ENCODE data around the gene PEX19. TPM values are rescaled to one million over a fixed set of nuclear protein-coding genes. Genes with fewer than 3 reads are reported as not detected.

The PEX19 gene
- total and polyA plus RNA-seq, 2 donors: 20.7 to 29.0 TPM

- no peaks in the 10 kb centered on the region for H3K9me3 ChIP-seq (ENCODE audit: control insufficient read depth in 2 of 2, insufficient read depth in 1 of 2, low read length in 1 of 2)
- H3K4me3 ChIP-seq (ENCODE audit: low read length in 2 of 2): no peak overlapping the region
- DNase-seq (ENCODE audit: low read depth in 6 of 9, low spot score in 9 of 9): no peak
- 97% methylated on average over 5 of the region's 5 CpGs for WGBS
- H3K27me3 ChIP-seq (ENCODE audit: control insufficient read depth in 2 of 2, insufficient read depth in 1 of 2, low read length in 1 of 2): no peaks in the 10 kb centered on the region
- H3K36me3 ChIP-seq (ENCODE audit: control insufficient read depth in 2 of 2, insufficient read depth in 2 of 2, low read length in 1 of 2): peaks cover 41 to 70% of the 10 kb centered on the region in 2 donors
- H3K27ac ChIP-seq (ENCODE audit: low read depth in 1 of 2, low read length in 1 of 2): no peak overlapping the region
- no peaks in the 10 kb centered on the region for H3K4me1 ChIP-seq (ENCODE audit: control insufficient read depth in 2 of 2, insufficient read depth in 2 of 2, low read length in 2 of 2)
These were observed 48.1 kb downstream of the PEX19 start for GRCh38 chr1:160236806-160237205.

- H3K27ac ChIP-seq (ENCODE audit: low read depth in 1 of 2, low read length in 1 of 2): no peak overlapping the region
- H3K27me3 ChIP-seq (ENCODE audit: control insufficient read depth in 2 of 2, insufficient read depth in 1 of 2, low read length in 1 of 2): no peaks in the 10 kb centered on the region
- H3K4me1 ChIP-seq (ENCODE audit: control insufficient read depth in 2 of 2, insufficient read depth in 2 of 2, low read length in 2 of 2): no peaks in the 10 kb centered on the region
- no peak for DNase-seq (ENCODE audit: low read depth in 6 of 9, low spot score in 9 of 9)
- peaks cover 25 to 73% of the 10 kb centered on the region in 2 donors for H3K36me3 ChIP-seq (ENCODE audit: control insufficient read depth in 2 of 2, insufficient read depth in 2 of 2, low read length in 1 of 2)
- no peaks in the 10 kb centered on the region for H3K9me3 ChIP-seq (ENCODE audit: control insufficient read depth in 2 of 2, insufficient read depth in 1 of 2, low read length in 1 of 2)
- H3K4me3 ChIP-seq (ENCODE audit: low read length in 2 of 2): no peak overlapping the region
These were observed 52.0 kb downstream of the PEX19 start for GRCh38 chr1:160232911-160233310.

- H3K27me3 ChIP-seq (ENCODE audit: control insufficient read depth in 2 of 2, insufficient read depth in 1 of 2, low read length in 1 of 2): no peaks in the 10 kb centered on the region
- no peaks in the 10 kb centered on the region for H3K4me1 ChIP-seq (ENCODE audit: control insufficient read depth in 2 of 2, insufficient read depth in 2 of 2, low read length in 2 of 2)
- no peak overlapping the region for H3K4me3 ChIP-seq (ENCODE audit: low read length in 2 of 2)
- H3K36me3 ChIP-seq (ENCODE audit: control insufficient read depth in 2 of 2, insufficient read depth in 2 of 2, low read length in 1 of 2): peaks cover 51 to 83% of the 10 kb centered on the region in 2 donors
- no peaks in the 10 kb centered on the region for H3K9me3 ChIP-seq (ENCODE audit: control insufficient read depth in 2 of 2, insufficient read depth in 1 of 2, low read length in 1 of 2)
- no peak overlapping the region for H3K27ac ChIP-seq (ENCODE audit: low read depth in 1 of 2, low read length in 1 of 2)
- DNase-seq (ENCODE audit: low read depth in 6 of 9, low spot score in 9 of 9): no peak
These were observed 56.5 kb downstream of the PEX19 start for GRCh38 chr1:160228431-160228830.

DNA sequence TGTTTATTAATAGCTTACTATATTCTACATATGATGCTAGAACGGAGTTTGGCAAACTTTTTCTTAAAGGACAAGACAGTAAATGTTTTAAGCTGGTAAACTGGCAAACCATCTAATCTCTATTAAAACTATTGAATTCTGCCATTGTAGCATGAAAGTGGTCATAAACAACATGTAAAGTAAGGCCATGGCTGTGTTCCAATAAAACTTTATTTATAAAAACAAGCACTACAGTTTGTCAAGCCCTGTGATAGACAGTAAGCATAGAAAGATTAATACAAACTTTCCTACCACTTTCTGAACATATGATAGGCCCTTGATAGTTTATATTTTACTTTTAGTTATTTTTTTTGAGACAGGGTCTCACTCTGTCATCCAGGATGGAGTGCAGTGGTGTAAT lies 57.4 kb downstream of the PEX19 start:
- no peaks in the 10 kb centered on the region for H3K27me3 ChIP-seq (ENCODE audit: control insufficient read depth in 2 of 2, insufficient read depth in 1 of 2, low read length in 1 of 2)
- H3K9me3 ChIP-seq (ENCODE audit: control insufficient read depth in 2 of 2, insufficient read depth in 1 of 2, low read length in 1 of 2): no peaks in the 10 kb centered on the region
- no peak overlapping the region for H3K27ac ChIP-seq (ENCODE audit: low read depth in 1 of 2, low read length in 1 of 2)
- WGBS: 100% methylated on average over 1 of the region's 1 CpG
- peaks cover 54 to 91% of the 10 kb centered on the region in 2 donors for H3K36me3 ChIP-seq (ENCODE audit: control insufficient read depth in 2 of 2, insufficient read depth in 2 of 2, low read length in 1 of 2)
- no peak overlapping the region for H3K4me3 ChIP-seq (ENCODE audit: low read length in 2 of 2)
- no peaks in the 10 kb centered on the region for H3K4me1 ChIP-seq (ENCODE audit: control insufficient read depth in 2 of 2, insufficient read depth in 2 of 2, low read length in 2 of 2)
- DNase-seq (ENCODE audit: low read depth in 6 of 9, low spot score in 9 of 9): no peak

GRCh38 chr1:160227034-160227433 lies 57.9 kb downstream of the PEX19 start:
- Histone ChIP-seq H3K27me3 (ENCODE audit: control insufficient read depth in 2 of 2, insufficient read depth in 1 of 2, low read length in 1 of 2) (no peaks in the 10 kb centered on the region), H3K4me1 (ENCODE audit: control insufficient read depth in 2 of 2, insufficient read depth in 2 of 2, low read length in 2 of 2) (no peaks in the 10 kb centered on the region), H3K4me3 (ENCODE audit: low read length in 2 of 2) (no peak overlapping the region), H3K27ac (ENCODE audit: low read depth in 1 of 2, low read length in 1 of 2) (no peak overlapping the region), H3K36me3 (ENCODE audit: control insufficient read depth in 2 of 2, insufficient read depth in 2 of 2, low read length in 1 of 2) (peaks cover 54 to 95% of the 10 kb centered on the region in 2 donors), H3K9me3 (ENCODE audit: control insufficient read depth in 2 of 2, insufficient read depth in 1 of 2, low read length in 1 of 2) (no peaks in the 10 kb centered on the region)
- no peak for DNase-seq (ENCODE audit: low read depth in 6 of 9, low spot score in 9 of 9)
- 97% methylated on average over 4 of the region's 4 CpGs for WGBS

Other genes starting within 250 kb of the PEX19 start
- 0.33 TPM for gene KCNJ10, start 215.0 kb downstream of the PEX19 start, total RNA-seq
- 0.27 TPM for gene KCNJ10, start 215.0 kb downstream of the PEX19 start, polyA plus RNA-seq
- gene KCNJ9, start 203.6 kb downstream of the PEX19 start, total RNA-seq: 0.05 TPM
- gene KCNJ9, start 203.6 kb downstream of the PEX19 start, polyA plus RNA-seq: 0.09 TPM
- gene IGSF8, start 186.5 kb downstream of the PEX19 start, total RNA-seq: 15.6 TPM
- 22.3 TPM for gene IGSF8, start 186.5 kb downstream of the PEX19 start, polyA plus RNA-seq
- 0.38 TPM for gene ATP1A2, start 169.4 kb downstream of the PEX19 start, total RNA-seq
- 1.3 TPM for gene ATP1A2, start 169.4 kb downstream of the PEX19 start, polyA plus RNA-seq
- gene ATP1A4, start 133.5 kb downstream of the PEX19 start, total RNA-seq: 0.28 TPM
- 0.62 TPM for gene ATP1A4, start 133.5 kb downstream of the PEX19 start, polyA plus RNA-seq
- 0.42 TPM for gene CASQ1, start 94.6 kb downstream of the PEX19 start, total RNA-seq
- gene CASQ1, start 94.6 kb downstream of the PEX19 start, polyA plus RNA-seq: 0.66 TPM
- 25.9 TPM for gene PEA15, start 79.7 kb downstream of the PEX19 start, total RNA-seq
- gene PEA15, start 79.7 kb downstream of the PEX19 start, polyA plus RNA-seq: 77.3 TPM
- 75.8 TPM for gene DCAF8, start 22.6 kb downstream of the PEX19 start, total RNA-seq
- 114 TPM for gene DCAF8, start 22.6 kb downstream of the PEX19 start, polyA plus RNA-seq
- gene COPA, start 58.1 kb upstream of the PEX19 start, total RNA-seq: 80.2 TPM
- gene COPA, start 58.1 kb upstream of the PEX19 start, polyA plus RNA-seq: 61.5 TPM
- gene NCSTN, start 58.2 kb upstream of the PEX19 start, total RNA-seq: 22.2 TPM
- gene NCSTN, start 58.2 kb upstream of the PEX19 start, polyA plus RNA-seq: 40.0 TPM
- 0.05 TPM for gene NHLH1, start 81.9 kb upstream of the PEX19 start, total RNA-seq
- 0.43 TPM for gene NHLH1, start 81.9 kb upstream of the PEX19 start, polyA plus RNA-seq
- 2.0 TPM for gene VANGL2, start 115.4 kb upstream of the PEX19 start, total RNA-seq
- gene VANGL2, start 115.4 kb upstream of the PEX19 start, polyA plus RNA-seq: 5.6 TPM
- 11.5 TPM for gene SLAMF6, start 238.1 kb upstream of the PEX19 start, total RNA-seq
- 12.6 TPM for gene SLAMF6, start 238.1 kb upstream of the PEX19 start, polyA plus RNA-seq

Measured in thymus (tissue), 11 donors.